DOHH2 (cell line): ENCODE data around the gene TUFM.

ENCODE experiments used
- CTCF ChIP-seq: fragments of 200-600 bp; sonication (generic); IDR thresholded peaks from one replicate; pipeline ENCODE4 v1.5.1; 2014; ENCODE audit warnings: antibody characterized with exemption, mild to moderate bottlenecking, low read depth, low read length; ENCODE audit not compliant: poor library complexity, severe bottlenecking
- EZH2phosphoT487 ChIP-seq: fragments of 200-600 bp; sonication (generic); IDR thresholded peaks from 2 replicates; pipeline ENCODE4 v1.6.1; 2017; ENCODE audit warnings: borderline replicate concordance, mild to moderate bottlenecking, antibody characterized with exemption, low read length, moderate library complexity, mixed read lengths

DNA sequence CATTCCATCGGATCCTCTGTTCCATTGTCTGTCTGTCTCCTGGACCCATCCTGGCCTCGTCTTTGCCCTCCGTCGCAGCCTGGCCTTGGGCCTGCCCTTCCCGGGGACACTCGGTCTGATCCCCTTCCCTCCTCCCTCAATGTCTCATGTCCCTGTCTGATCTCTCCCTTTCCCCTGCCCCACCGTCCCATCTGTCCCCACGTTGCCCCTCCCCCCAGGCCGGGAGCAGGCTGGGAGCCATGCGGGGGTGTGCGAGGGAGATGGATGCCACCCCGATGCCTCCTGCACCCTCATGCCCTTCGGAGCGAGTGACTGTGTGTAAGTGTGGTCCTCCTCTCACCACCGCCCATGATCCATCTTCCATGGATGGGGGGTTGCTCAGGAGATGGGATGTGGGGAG is 26.8 kb upstream of the TUFM start:
- TF ChIP-seq CTCF (no peak), EZH2phosphoT487 (no peak)
